ENCODE measurements around the gene SNX22. TPM values are rescaled to one million over a fixed set of nuclear protein-coding genes. Genes with fewer than 3 reads are reported as not detected.
"Not testable (repeated sequence)": the region's sequence is repeated elsewhere in the genome, so short reads cannot be mapped to it uniquely, and the experiment has no call there.

The SNX22 gene
- total RNA-seq, result 41.7 and 46.2 TPM in 2 replicates

DNA sequence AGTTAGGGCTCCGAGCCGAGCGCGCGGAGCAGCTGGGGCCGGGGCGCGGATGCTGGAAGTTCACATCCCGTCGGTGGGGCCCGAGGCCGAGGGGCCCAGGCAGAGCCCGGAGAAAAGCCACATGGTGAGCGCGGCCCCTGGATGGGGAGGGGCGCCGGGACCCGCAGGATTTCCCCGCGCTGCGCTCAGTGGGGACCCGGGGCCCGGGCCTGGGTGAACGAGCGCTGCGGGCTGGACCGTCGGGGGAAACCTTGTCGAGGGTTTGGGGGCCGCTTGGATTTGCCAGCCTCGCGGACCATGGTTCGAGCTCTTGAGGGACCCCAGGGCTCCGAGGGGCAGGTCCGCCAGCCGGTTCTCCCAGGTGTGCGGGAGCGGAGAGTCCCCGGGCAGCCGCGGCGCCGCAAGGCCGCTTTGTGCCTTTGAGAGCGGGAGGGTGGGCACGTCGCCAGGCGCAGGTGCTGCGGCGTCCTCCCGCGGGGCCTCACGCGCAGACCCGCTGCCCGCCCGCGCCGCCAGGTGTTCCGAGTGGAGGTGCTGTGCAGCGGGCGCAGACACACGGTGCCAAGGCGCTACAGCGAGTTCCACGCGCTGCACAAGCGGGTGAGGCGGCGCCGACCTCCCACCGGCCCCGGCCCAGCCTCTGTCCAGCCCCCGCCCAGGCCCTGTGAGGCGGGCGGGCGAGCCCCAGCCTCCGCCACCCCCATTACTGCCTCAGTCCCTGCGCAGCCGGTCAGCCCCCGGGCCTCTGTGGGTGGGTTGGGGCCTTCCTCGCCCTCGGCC lies at the start of gene SNX22:
SNX22 (plus strand) TSS at position 5 of the 780 bp plus-strand sequence; CDS start at position 50, 45 bp downstream.
- TF ChIP-seq, protein P1, sequence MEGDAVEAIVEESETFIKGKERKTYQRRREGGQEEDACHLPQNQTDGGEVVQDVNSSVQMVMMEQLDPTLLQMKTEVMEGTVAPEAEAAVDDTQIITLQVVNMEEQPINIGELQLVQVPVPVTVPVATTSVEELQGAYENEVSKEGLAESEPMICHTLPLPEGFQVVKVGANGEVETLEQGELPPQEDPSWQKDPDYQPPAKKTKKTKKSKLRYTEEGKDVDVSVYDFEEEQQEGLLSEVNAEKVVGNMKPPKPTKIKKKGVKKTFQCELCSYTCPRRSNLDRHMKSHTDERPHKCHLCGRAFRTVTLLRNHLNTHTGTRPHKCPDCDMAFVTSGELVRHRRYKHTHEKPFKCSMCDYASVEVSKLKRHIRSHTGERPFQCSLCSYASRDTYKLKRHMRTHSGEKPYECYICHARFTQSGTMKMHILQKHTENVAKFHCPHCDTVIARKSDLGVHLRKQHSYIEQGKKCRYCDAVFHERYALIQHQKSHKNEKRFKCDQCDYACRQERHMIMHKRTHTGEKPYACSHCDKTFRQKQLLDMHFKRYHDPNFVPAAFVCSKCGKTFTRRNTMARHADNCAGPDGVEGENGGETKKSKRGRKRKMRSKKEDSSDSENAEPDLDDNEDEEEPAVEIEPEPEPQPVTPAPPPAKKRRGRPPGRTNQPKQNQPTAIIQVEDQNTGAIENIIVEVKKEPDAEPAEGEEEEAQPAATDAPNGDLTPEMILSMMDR (IDR thresholded peaks at IDR 0.05), result no peak
- Mint-ChIP-seq H3K9me3 (no peaks in the 10 kb centered on the region), H3K36me3 (ENCODE audit: low read depth) (peaks cover 25% of the 10 kb centered on the region), H3K27ac (peak within 1 kb of the TSS; percentile 91), H3K27me3 (no peaks in the 10 kb centered on the region), H3K4me1 (peaks cover 57% of the 10 kb centered on the region), H3K4me3 (peak within 1 kb of the TSS; percentile 86)
- ChIA-PET CTCF (interaction anchor here (1.3 to 3.3 kb wide), 5 partner anchors 11 to 235 kb away, joined by 4 to 37 read pairs (median 21); partner anchors contain the start of genes CIAO2A, PPIB and TRIP4), POLR2A (interaction anchor here (0.5 to 6.9 kb wide), 10 partner anchors 9 to 551 kb away, joined by 3 to 124 read pairs (median 4); partner anchors contain the start of genes CIAO2A, PPIB and SNX1)
- DNase-seq (peak; percentile 55), ATAC-seq (ENCODE audit: low read depth) (peak; percentile 4)
- intact Hi-C loops (cut with micrococcal nuclease), result loop anchor here (1.0 to 10.0 kb wide), 6 partner anchors 141 to 1135 kb away; partner anchors contain the start of genes HERC1, PARP16 and USP3

DNA sequence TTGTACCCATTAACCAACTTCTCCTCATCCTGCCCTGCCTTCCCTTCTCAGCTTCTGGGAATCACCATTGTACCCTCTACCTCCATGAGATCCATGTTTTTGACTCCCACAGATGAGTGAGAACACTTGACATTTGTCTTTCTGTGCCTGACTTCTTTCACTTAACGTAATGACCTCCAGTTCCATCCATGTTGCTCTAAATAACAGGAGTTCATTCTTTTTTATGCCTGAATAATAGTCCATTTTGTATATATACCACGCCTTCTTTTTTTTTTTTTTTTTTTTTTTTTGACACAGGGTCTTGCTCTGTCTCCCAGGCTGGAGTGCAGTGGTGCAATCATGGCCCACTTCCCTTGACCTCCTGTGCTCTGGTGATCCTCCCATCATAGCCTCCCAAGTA lies 49.0 kb upstream of the SNX22 start:
- intact Hi-C loops (cut with micrococcal nuclease), result no loop called here
- CTCF ChIA-PET, result no interaction called here
- TF ChIP-seq, protein P1 (IDR thresholded peaks at IDR 0.05), result no peak
- DNase-seq, result no peak
- H3K9me3 Mint-ChIP-seq, result peaks cover 2% of the 10 kb centered on the region
- ATAC-seq (ENCODE audit: low read depth), result no peak
- peaks cover 20% of the 10 kb centered on the region for H3K36me3 Mint-ChIP-seq (ENCODE audit: low read depth)
- no peak overlapping the region for H3K27ac Mint-ChIP-seq
- POLR2A ChIA-PET, result interaction anchor here (1.2 kb wide), 1 partner anchor 9 kb away, joined by 3 read pairs; the partner anchor contains the start of gene CIAO2A
- no peaks in the 10 kb centered on the region for H3K27me3 Mint-ChIP-seq
- peaks cover 66% of the 10 kb centered on the region for H3K4me1 Mint-ChIP-seq
- no peak overlapping the region for H3K4me3 Mint-ChIP-seq

DNA sequence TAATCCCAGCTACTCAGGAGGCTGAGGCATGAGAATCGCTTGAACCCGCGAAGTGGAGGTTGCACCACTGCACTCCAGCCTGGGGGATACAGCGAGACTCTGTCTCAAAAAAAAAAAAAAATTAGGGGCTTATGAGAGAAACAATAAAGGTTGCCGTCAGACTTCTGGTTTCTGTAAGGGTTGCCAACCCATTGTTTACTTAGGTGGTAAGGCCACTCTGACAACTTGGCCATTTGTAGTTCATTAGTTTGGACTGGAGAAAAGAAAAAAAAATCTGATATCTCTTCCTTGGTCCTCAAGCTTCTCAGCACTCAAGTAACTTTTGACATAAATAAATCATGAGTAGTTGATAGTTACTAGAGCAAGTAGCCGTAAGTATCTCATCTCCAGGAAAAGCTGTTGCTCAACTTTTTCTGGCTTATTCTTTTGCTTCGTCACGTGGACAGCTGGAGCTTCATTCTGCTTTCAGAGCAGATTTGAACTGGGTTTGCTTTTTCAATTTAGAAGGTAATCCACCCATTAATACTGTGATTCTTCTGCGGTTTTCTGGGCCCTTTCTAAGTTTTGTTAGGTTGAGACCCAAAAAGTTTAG lies 46.3 kb upstream of the SNX22 start:
- ATAC-seq (ENCODE audit: low read depth) (no peak), DNase-seq (no peak)
- Mint-ChIP-seq H3K27ac (no peak overlapping the region), H3K9me3 (peaks cover 2% of the 10 kb centered on the region), H3K36me3 (ENCODE audit: low read depth) (peaks cover 10% of the 10 kb centered on the region), H3K4me1 (peaks cover 62% of the 10 kb centered on the region), H3K27me3 (no peaks in the 10 kb centered on the region), H3K4me3 (no peak overlapping the region)
- TF ChIP-seq, protein P1 (IDR thresholded peaks at IDR 0.05), result no peak
- intact Hi-C loops (cut with micrococcal nuclease), result no loop called here
- POLR2A ChIA-PET, result interaction anchor here (0.6 to 1.2 kb wide), 2 partner anchors 12 to 24 kb away, joined by 4 to 6 read pairs; partner anchors contain the start of gene CIAO2A
- CTCF ChIA-PET, result interaction anchor here (0.8 kb wide), 1 partner anchor 12 kb away, joined by 3 read pairs; the partner anchor contains the start of gene CIAO2A

DNA sequence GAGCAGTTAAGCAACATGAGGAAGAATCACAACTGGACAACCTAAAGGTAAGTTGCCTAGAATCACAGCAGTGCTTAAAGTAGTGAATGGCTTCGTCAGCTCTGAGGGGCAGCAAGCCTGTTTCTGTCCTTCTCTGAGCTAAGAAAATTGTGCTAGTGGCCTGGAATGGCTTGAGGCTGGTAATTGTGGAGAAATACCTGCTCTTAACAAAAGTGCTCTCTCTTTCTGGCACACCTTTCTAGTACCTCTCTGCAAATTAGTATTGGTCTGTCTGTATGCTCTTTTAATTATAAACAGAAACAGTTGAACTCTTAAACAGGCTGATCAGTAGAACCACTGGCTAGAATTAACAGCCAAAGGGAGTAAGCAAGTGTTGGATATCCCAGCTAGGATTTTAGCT lies 44.2 kb upstream of the SNX22 start:
- Mint-ChIP-seq H3K36me3 (ENCODE audit: low read depth) (peaks cover 12% of the 10 kb centered on the region), H3K27me3 (no peaks in the 10 kb centered on the region), H3K27ac (no peak overlapping the region), H3K4me3 (no peak overlapping the region), H3K9me3 (peaks cover 2% of the 10 kb centered on the region), H3K4me1 (peaks cover 67% of the 10 kb centered on the region)
- ATAC-seq (ENCODE audit: low read depth) (no peak), DNase-seq (no peak)
- CTCF ChIA-PET, result interaction anchor here (1.0 kb wide), 1 partner anchor 46 kb away, joined by 3 read pairs; no protein-coding TSS in a partner anchor
- TF ChIP-seq, protein P1 (IDR thresholded peaks at IDR 0.05), result no peak
- intact Hi-C loops (cut with micrococcal nuclease), result no loop called here
- POLR2A ChIA-PET, result interaction anchor here (0.5 to 0.6 kb wide), 2 partner anchors 302 to 563 kb away, joined by 3 to 6 read pairs; no protein-coding TSS in a partner anchor

DNA sequence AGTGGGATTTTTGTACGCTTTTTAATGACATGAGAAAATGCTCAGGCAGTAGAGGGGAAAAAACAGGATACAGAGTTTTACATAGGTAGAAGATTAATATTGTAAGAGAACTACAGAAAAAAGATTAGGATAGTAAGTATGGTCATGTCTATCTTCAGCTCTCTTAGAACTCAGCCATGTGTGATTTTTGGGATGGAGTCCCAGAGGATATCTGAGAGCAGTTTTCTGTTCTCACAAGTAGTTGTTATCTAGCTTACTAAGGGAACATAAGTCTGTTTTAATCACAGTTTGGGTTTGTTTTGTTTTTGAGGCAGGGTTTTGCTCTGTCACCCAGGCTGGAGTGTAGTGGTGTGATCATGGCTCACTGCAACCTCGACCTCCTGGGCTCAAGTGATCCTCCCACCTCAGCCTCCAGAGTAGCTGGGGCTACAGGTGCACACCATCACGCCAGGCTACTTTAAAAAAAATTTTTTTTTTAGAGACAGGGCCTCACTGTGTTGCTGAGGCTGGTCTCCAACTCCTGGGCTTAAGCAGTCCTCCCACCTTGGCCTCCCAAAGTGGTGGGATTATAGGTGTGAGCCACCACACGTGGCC lies 41.3 kb upstream of the SNX22 start:
- H3K4me1 Mint-ChIP-seq, result peaks cover 71% of the 10 kb centered on the region
- POLR2A ChIA-PET, result interaction anchor here (0.6 to 1.9 kb wide), 4 partner anchors 13 to 44 kb away, joined by 3 to 9 read pairs (median 4); partner anchors contain the start of gene SNX1
- peak overlapping the region; percentile 83 for H3K27ac Mint-ChIP-seq
- H3K4me3 Mint-ChIP-seq; H3K27me3 Mint-ChIP-seq; ATAC-seq (ENCODE audit: low read depth); DNase-seq; intact Hi-C loops (cut with micrococcal nuclease); H3K9me3 Mint-ChIP-seq: not testable (repeated sequence)
- CTCF ChIA-PET, result interaction anchor here (2.2 kb wide), 1 partner anchor 43 kb away, joined by 4 read pairs; no protein-coding TSS in a partner anchor
- peaks cover 33% of the 10 kb centered on the region for H3K36me3 Mint-ChIP-seq (ENCODE audit: low read depth)
